ENCODE data around the gene LAGE3.
A peak's percentile ranks its signal among the peaks of the same experiment; 100 is the strongest.

The LAGE3 gene

GRCh38 chrX:154441984-154442707 lies 36.9 kb downstream of the LAGE3 start:
- no peak overlapping the region for H3K27ac Mint-ChIP-seq
- no peaks in the 10 kb centered on the region for H3K36me3 Mint-ChIP-seq
- peaks cover 24% of the 10 kb centered on the region for H3K4me1 Mint-ChIP-seq (ENCODE audit: low read depth)
- no peaks in the 10 kb centered on the region for H3K27me3 Mint-ChIP-seq
- H3K4me3 Mint-ChIP-seq = no peak overlapping the region
- H3K9me3 Mint-ChIP-seq (ENCODE audit: low read depth) = no peaks in the 10 kb centered on the region

DNA sequence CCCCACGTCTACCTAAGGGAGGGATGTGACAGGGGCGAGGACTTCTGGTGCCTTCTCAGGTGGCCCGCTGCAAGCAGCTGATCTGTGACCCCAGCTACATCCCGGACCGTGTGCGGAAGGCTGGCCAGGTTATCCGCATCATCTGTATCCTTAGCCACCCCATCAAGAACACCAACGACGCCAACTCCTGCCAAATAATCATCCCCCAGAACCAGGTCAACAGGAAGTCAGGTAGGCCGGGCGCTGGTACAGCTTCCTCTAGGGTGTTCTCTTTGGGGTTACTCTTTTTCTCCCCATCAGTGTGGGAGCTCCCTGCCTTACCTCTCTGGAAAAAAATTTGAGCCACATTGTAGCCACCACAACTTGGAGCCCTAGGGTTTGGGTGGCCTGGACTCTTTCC lies 37.5 kb downstream of the LAGE3 start:
- Mint-ChIP-seq H3K36me3 (no peaks in the 10 kb centered on the region), H3K4me3 (no peak overlapping the region), H3K4me1 (ENCODE audit: low read depth) (peaks cover 24% of the 10 kb centered on the region), H3K27ac (no peak overlapping the region), H3K27me3 (no peaks in the 10 kb centered on the region), H3K9me3 (ENCODE audit: low read depth) (no peaks in the 10 kb centered on the region)

- Mint-ChIP-seq H3K27me3 (no peaks in the 10 kb centered on the region), H3K9me3 (ENCODE audit: low read depth) (no peaks in the 10 kb centered on the region), H3K4me3 (no peak overlapping the region), H3K4me1 (ENCODE audit: low read depth) (peaks cover 29% of the 10 kb centered on the region), H3K27ac (no peak overlapping the region), H3K36me3 (no peaks in the 10 kb centered on the region)
These were observed 38.3 kb downstream of the LAGE3 start for GRCh38 chrX:154440623-154441357.

DNA sequence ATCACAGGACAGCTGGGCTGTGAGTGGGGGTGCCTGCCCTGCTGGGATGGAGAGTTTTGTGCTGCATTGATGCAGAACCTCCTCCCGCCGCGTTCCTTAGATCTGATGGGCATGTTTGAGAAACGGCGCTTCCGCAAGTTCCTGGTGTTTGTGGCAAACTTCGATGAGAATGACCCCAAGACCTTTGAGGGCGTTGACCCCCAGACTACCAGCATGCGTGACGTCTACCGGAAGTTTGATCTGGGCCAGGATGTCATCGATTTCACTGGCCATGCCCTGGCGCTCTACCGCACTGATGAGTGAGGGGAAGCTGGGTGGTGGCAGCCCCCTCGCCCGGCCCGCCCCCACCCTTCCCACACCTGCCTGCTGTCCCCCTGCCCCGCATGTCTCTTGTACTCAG lies 39.2 kb downstream of the LAGE3 start:
- Mint-ChIP-seq H3K27me3 (no peaks in the 10 kb centered on the region), H3K4me3 (no peak overlapping the region), H3K9me3 (ENCODE audit: low read depth) (no peaks in the 10 kb centered on the region), H3K36me3 (no peaks in the 10 kb centered on the region), H3K4me1 (ENCODE audit: low read depth) (peaks cover 29% of the 10 kb centered on the region), H3K27ac (no peak overlapping the region)

- Mint-ChIP-seq H3K36me3 (no peaks in the 10 kb centered on the region), H3K27ac (peak overlapping the region; percentile 75), H3K9me3 (ENCODE audit: low read depth) (no peaks in the 10 kb centered on the region), H3K4me3 (peak overlapping the region; percentile 85), H3K27me3 (no peaks in the 10 kb centered on the region), H3K4me1 (ENCODE audit: low read depth) (peaks cover 26% of the 10 kb centered on the region)
These were observed 40.8 kb downstream of the LAGE3 start for GRCh38 chrX:154437971-154438893.

DNA sequence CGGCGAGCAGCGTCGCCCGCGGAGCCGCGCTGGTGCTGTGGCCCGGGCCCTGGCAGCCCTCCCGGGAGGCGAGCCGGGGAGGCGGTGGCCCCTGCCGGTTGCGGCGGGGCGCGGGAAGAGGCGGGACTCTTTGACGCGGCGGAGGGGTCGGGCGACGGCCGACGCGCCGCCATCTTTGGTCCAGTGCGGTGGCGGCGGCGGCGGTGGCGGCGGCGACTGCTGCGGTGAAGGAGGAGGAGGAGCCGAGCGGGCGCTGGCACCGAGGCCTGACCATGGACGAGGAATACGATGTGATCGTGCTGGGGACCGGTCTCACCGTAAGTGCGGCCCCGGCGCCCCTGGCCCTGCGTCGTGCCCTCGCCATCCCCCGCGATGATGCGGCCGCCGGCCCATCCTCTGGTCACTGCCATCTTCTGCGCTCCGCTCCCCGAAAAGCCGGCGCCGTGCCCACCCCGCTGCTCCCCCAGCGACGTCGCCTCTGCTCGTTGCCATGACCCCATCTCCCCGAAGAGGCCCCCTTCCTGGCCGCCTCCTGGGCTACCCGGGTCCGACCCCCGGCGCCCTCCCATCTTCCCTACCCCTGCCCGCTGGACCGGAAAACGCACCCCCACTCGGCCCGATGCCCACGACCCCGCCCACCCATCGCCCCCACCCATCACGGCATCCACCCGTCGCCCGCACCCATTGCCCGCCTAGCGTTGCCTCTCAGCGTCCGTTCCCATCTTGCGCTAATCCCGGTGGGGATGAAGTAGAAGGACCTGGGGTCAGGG lies 41.9 kb downstream of the LAGE3 start, which contains the start of gene GDI1:
Gene GDI1 (plus strand): TSS at position 172 of the 770 bp plus-strand sequence. CDS start 101 bp downstream, at position 273.
- H3K4me1 Mint-ChIP-seq (ENCODE audit: low read depth) = peaks cover 26% of the 10 kb centered on the region
- H3K27ac Mint-ChIP-seq = peak within 1 kb of the TSS; percentile 91
- H3K27me3 Mint-ChIP-seq = no peaks in the 10 kb centered on the region
- H3K9me3 Mint-ChIP-seq (ENCODE audit: low read depth) = no peaks in the 10 kb centered on the region
- H3K4me3 Mint-ChIP-seq = peak within 1 kb of the TSS; percentile 86
- no peaks in the 10 kb centered on the region for H3K36me3 Mint-ChIP-seq

GRCh38 chrX:154436374-154436982 lies 42.6 kb downstream of the LAGE3 start:
- Mint-ChIP-seq H3K4me1 (ENCODE audit: low read depth) (peaks cover 21% of the 10 kb centered on the region), H3K36me3 (no peaks in the 10 kb centered on the region), H3K27ac (peak overlapping the region; percentile 91), H3K9me3 (ENCODE audit: low read depth) (no peaks in the 10 kb centered on the region), H3K4me3 (peak overlapping the region; percentile 86), H3K27me3 (no peaks in the 10 kb centered on the region)

DNA sequence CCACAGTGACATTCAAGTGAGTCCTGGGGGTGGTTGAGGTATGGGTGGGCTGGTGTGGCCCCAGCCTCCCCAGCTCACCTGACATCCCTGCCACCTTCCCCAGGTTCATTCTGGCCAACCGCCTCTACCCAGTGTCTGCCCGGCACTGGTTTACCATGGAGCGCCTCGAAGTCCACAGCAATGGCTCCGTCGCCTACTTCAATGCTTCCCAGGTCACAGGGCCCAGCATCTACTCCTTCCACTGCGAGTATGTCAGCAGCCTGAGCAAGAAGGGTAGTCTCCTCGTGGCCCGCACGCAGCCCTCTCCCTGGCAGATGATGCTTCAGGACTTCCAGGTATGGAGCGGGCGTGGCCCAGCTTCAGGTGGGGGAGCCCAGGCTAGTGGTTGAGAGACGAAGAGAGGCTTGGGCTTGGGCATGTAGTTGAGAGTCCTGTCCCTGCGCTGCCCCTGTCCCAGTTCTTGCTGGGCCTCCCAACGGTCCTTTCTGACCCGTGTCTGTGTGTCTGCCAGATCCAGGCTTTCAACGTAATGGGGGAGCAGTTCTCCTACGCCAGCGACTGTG lies 43.8 kb downstream of the LAGE3 start:
- Mint-ChIP-seq H3K27me3 (no peaks in the 10 kb centered on the region), H3K4me3 (no peak overlapping the region), H3K9me3 (ENCODE audit: low read depth) (no peaks in the 10 kb centered on the region), H3K27ac (no peak overlapping the region), H3K4me1 (ENCODE audit: low read depth) (peaks cover 21% of the 10 kb centered on the region), H3K36me3 (no peaks in the 10 kb centered on the region)

DNA sequence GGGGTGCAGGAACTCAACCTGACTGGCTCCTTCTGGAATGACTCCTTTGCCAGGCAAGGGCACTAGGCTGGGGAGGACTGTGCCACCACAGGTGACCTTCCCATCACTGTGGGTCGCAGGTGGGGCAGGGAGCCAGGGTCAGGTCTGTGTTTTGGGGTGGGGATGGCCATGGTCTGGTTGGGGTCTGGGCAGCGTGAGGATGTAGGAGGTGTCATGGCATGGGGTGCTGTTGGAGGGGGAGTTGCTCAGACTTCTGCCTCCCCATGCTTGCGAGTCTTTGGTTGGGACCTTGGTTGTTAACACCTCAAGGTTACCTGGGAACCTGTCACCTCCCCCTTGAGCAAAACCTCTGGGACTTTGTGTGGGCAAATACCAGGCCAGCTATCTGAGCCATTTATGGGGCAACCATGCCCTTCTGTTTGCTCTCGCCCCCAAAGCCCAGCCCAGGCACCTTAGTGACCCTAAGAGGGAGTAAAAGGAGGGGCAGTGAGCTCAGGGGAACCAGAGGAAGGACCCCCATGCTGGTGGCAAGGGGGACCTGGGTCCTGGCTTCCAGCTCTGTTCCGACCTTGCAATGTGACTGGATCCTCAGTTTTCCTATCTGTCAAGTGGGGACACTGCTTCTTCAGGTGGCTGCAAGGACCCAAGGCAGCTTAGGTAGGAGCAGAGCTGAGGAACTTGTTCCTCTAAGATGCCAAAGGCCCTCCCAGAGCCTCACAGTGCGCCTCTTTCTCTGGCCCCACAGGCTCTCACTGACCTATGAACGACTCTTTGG lies 44.5 kb downstream of the LAGE3 start:
- H3K4me3 Mint-ChIP-seq = no peak overlapping the region
- no peaks in the 10 kb centered on the region for H3K36me3 Mint-ChIP-seq

DNA sequence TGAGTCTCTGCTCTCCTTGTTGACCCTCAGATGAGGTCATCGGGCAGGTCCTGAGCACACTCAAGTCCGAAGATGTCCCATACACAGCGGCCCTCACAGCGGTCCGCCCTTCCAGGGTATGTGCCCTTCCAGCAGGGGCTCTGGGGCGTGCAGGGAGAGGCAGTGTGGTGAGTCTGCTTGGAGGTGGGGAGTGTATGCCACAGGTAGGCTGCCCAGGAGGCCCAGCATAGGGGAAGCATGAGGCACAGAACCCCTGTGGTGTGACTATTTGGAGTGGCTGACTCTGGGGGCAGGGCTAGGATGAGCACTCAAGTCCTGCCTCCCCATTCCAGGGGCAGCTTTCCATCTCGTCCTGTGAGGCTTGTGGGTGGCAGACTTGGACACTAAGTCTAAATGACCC lies 45.5 kb downstream of the LAGE3 start:
- Mint-ChIP-seq H3K9me3 (ENCODE audit: low read depth) (no peaks in the 10 kb centered on the region), H3K27ac (no peak overlapping the region), H3K4me3 (no peak overlapping the region)

More for the DNA sequence above, 44.5 kb downstream of the LAGE3 start:
- no peaks in the 10 kb centered on the region for H3K9me3 Mint-ChIP-seq (ENCODE audit: low read depth)
- no peaks in the 10 kb centered on the region for H3K27me3 Mint-ChIP-seq
- H3K4me1 Mint-ChIP-seq (ENCODE audit: low read depth) = peaks cover 24% of the 10 kb centered on the region
- H3K27ac Mint-ChIP-seq = no peak overlapping the region

DNA sequence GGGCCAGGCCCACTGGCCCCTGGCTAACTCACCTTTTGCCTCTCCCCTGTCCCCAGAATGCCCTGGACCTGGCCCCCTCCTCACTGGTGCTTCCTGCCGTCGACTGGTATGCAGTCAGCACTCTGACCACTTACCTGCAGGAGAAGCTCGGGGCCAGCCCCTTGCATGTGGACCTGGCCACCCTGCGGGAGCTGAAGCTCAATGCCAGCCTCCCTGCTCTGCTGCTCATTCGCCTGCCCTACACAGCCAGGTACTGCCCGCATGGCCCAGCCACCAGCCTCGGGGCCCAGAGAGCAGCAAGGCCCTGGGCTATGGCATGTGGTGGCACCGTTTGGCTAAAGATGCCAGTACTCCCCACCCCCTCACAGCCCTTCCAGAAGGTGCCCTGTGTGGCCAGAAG lies 46.9 kb downstream of the LAGE3 start:
- peaks cover 27% of the 10 kb centered on the region for H3K4me1 Mint-ChIP-seq (ENCODE audit: low read depth)
- no peaks in the 10 kb centered on the region for H3K36me3 Mint-ChIP-seq
- no peak overlapping the region for H3K4me3 Mint-ChIP-seq
- H3K27me3 Mint-ChIP-seq = no peaks in the 10 kb centered on the region
- no peak overlapping the region for H3K27ac Mint-ChIP-seq
- no peaks in the 10 kb centered on the region for H3K9me3 Mint-ChIP-seq (ENCODE audit: low read depth)

More for the DNA sequence above, 45.5 kb downstream of the LAGE3 start:
- no peaks in the 10 kb centered on the region for H3K27me3 Mint-ChIP-seq
- H3K36me3 Mint-ChIP-seq = no peaks in the 10 kb centered on the region
- peaks cover 26% of the 10 kb centered on the region for H3K4me1 Mint-ChIP-seq (ENCODE audit: low read depth)

DNA sequence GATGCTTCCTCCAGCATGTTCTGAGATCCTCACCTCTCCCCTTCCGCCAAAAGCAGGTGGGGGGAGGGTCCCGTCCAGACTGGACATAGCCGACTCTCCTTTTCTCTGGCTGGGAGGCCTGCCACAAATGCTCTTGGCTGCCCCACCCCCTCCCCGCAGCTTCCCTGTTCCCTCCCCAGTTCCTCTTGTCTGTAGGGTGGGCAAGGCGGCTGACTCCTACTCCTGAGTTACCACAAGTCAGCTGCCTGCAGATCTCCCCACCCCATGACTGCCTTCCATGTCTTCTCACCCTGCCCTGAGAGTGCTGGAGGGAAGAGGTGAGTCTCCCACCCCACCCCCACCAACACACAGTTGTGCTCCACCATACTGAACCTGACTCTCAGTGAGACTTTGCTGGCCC lies 47.7 kb downstream of the LAGE3 start:
- no peaks in the 10 kb centered on the region for H3K9me3 Mint-ChIP-seq (ENCODE audit: low read depth)
- H3K27ac Mint-ChIP-seq = no peak overlapping the region
- H3K4me3 Mint-ChIP-seq = no peak overlapping the region
- H3K4me1 Mint-ChIP-seq (ENCODE audit: low read depth) = peaks cover 25% of the 10 kb centered on the region
- no peaks in the 10 kb centered on the region for H3K27me3 Mint-ChIP-seq
- H3K36me3 Mint-ChIP-seq = no peaks in the 10 kb centered on the region

DNA sequence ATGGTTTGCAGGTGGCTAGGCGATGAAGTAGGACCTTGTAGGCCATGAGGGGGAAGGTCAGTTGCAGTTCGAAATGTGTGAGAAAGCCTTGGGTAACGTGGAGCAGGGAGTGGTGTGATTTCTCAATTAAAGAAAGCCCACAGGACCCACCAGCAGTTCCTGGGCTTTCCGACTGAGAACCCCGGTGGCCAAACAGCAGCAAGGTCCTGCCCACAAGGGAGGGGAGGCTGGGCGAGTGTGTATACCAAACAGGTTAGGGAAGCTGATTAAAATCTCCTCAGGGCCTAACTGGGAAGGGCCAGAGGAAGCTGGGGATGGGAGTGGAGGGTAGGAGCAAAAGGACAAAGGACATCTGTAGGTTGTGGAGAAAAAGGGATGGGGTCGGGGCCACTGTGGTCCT lies 48.2 kb downstream of the LAGE3 start:
- Mint-ChIP-seq H3K4me3 (peak overlapping the region; percentile 42), H3K27ac (peak overlapping the region; percentile 29), H3K27me3 (no peaks in the 10 kb centered on the region), H3K4me1 (ENCODE audit: low read depth) (peaks cover 21% of the 10 kb centered on the region), H3K36me3 (no peaks in the 10 kb centered on the region), H3K9me3 (ENCODE audit: low read depth) (no peaks in the 10 kb centered on the region)
